Measurements from ENCODE around the gene TUBB2B. TPM values are rescaled to one million over a fixed set of nuclear protein-coding genes. Genes with fewer than 3 reads are reported as not detected.
"Not testable (repeated sequence)": the region's sequence is repeated elsewhere in the genome, so short reads cannot be mapped to it uniquely, and the experiment has no call there.

Gene TUBB2B
- total RNA-seq, 4 donors from 2014 or later, result 0.26 to 80.7 (median 4.3) TPM; not detected in 1

GRCh38 chr6:3245216-3245615 is 17.8 kb upstream of the TUBB2B start:
- H3K4me1 ChIP-seq, result no peaks in the 10 kb centered on the region
- H3K27ac ChIP-seq, result no peak overlapping the region
- H3K9me3 ChIP-seq, result no peaks in the 10 kb centered on the region
- intact Hi-C loops (cut with DNase I; ENCODE audit: low total_unique reads), result no loop called here
- no peaks in the 10 kb centered on the region for H3K36me3 ChIP-seq
- no peak for DNase-seq
- no peak overlapping the region for H3K4me3 ChIP-seq
- TF ChIP-seq POLR2A (IDR thresholded peaks at IDR 0.05) (no peak), CTCF (IDR thresholded peaks at IDR 0.05) (no peak)
- no peaks in the 10 kb centered on the region for H3K27me3 ChIP-seq

GRCh38 chr6:3244832-3245161 is 17.3 kb upstream of the TUBB2B start:
- H3K9me3 ChIP-seq; H3K4me1 ChIP-seq; H3K36me3 ChIP-seq; H3K27ac ChIP-seq; H3K27me3 ChIP-seq; DNase-seq; H3K4me3 ChIP-seq; intact Hi-C loops (cut with DNase I; ENCODE audit: low total_unique reads): not testable (repeated sequence)

GRCh38 chr6:3244003-3244831 is 16.8 kb upstream of the TUBB2B start:
- H3K27me3 ChIP-seq, result no peaks in the 10 kb centered on the region
- intact Hi-C loops (cut with DNase I; ENCODE audit: low total_unique reads), result no loop called here
- H3K27ac ChIP-seq, result no peak overlapping the region
- DNase-seq, result no peak
- H3K4me1 ChIP-seq, result no peaks in the 10 kb centered on the region
- H3K36me3 ChIP-seq, result no peaks in the 10 kb centered on the region
- TF ChIP-seq CTCF (IDR thresholded peaks at IDR 0.05), result no peak
- no peak for TF ChIP-seq POLR2A (IDR thresholded peaks at IDR 0.05)
- no peaks in the 10 kb centered on the region for H3K9me3 ChIP-seq
- H3K4me3 ChIP-seq, result no peak overlapping the region

- H3K4me3 ChIP-seq, result no peak overlapping the region
- H3K27me3 ChIP-seq, result no peaks in the 10 kb centered on the region
- no peaks in the 10 kb centered on the region for H3K36me3 ChIP-seq
- intact Hi-C loops (cut with DNase I; ENCODE audit: low total_unique reads), result no loop called here
- no peak for TF ChIP-seq POLR2A (IDR thresholded peaks at IDR 0.05)
- no peak for TF ChIP-seq CTCF (IDR thresholded peaks at IDR 0.05)
- H3K9me3 ChIP-seq, result no peaks in the 10 kb centered on the region
- no peak for DNase-seq
- no peaks in the 10 kb centered on the region for H3K4me1 ChIP-seq
- H3K27ac ChIP-seq, result no peak overlapping the region
These were observed 15.3 kb upstream of the TUBB2B start for GRCh38 chr6:3242768-3243167.

GRCh38 chr6:3241745-3242144 is 14.3 kb upstream of the TUBB2B start:
- H3K36me3 ChIP-seq; DNase-seq; H3K4me1 ChIP-seq; H3K4me3 ChIP-seq; intact Hi-C loops (cut with DNase I; ENCODE audit: low total_unique reads); H3K9me3 ChIP-seq; H3K27ac ChIP-seq; H3K27me3 ChIP-seq: not testable (repeated sequence)

- Histone ChIP-seq H3K4me1 (no peaks in the 10 kb centered on the region), H3K9me3 (no peaks in the 10 kb centered on the region), H3K27me3 (no peaks in the 10 kb centered on the region), H3K4me3 (no peak overlapping the region), H3K27ac (no peak overlapping the region), H3K36me3 (no peaks in the 10 kb centered on the region)
- DNase-seq, result no peak
- intact Hi-C loops (cut with DNase I; ENCODE audit: low total_unique reads), result no loop called here
- TF ChIP-seq POLR2A (IDR thresholded peaks at IDR 0.05) (no peak), CTCF (IDR thresholded peaks at IDR 0.05) (no peak)
These were observed 13.1 kb upstream of the TUBB2B start for GRCh38 chr6:3240595-3240994.

Data from uterus (tissue), 4 donors.